HepG2 (cell line): Measurements from ENCODE around the gene PAN2.

ENCODE experiments used
- CEBPB ChIP-seq: IDR thresholded peaks from 2 replicates; pipeline ENCODE4 v1.6.1; 2011; ENCODE audit warnings: low read depth, low read length, improper control_type of control experiment, borderline replicate concordance
- CTCF ChIP-seq: sonication (generic); formaldehyde crosslinking; IDR thresholded peaks from 2 replicates; pipeline ENCODE4 v1.5.0; 2020; ENCODE audit warnings: mild to moderate bottlenecking, missing genetic modification reagents, moderate library complexity
- DRAP1 ChIP-seq: IDR thresholded peaks from 2 replicates; pipeline ENCODE4 v1.6.1; 2016; ENCODE audit warnings: missing genetic modification reagents, missing compliant biosample characterization
- EP300 ChIP-seq, 3 experiments: sonication (generic) in 1 of 3; formaldehyde crosslinking in 1 of 3; IDR thresholded peaks; 2 replicates each; pipeline versions ENCODE4 v1.5.1 to v1.6.1; 2011 to 2020; ENCODE audit warnings: low read depth in 2 of 3, low read length in 2 of 3, borderline replicate concordance in 1 of 3, improper control_type of control experiment in 1 of 3, mild to moderate bottlenecking in 1 of 3, missing genetic modification reagents in 1 of 3, moderate library complexity in 1 of 3
- EZH2 ChIP-seq: conservative IDR thresholded peaks from 2 replicates; pipeline ENCODE4 v1.6.1; 2012; ENCODE audit warnings: mild to moderate bottlenecking, low read depth, low read length, moderate library complexity
- KLF11 ChIP-seq: IDR thresholded peaks from 2 replicates; pipeline ENCODE4 v1.6.1; 2016; ENCODE audit warnings: missing compliant biosample characterization
- KLF16 ChIP-seq, 2 experiments: sonication (generic) in 1 of 2; formaldehyde crosslinking in 1 of 2; IDR thresholded peaks; 2 replicates each; pipeline versions ENCODE4 v1.6.1 to v1.8.0; 2016 to 2023; ENCODE audit warnings: missing genetic modification reagents in 2 of 2, missing compliant biosample characterization in 1 of 2
- LRRFIP1 ChIP-seq: sonication (generic); formaldehyde crosslinking; conservative IDR thresholded peaks from 2 replicates; pipeline ENCODE4 v1.4.0; 2020; ENCODE audit warnings: missing genetic modification reagents
- POLR2AphosphoS5 ChIP-seq: IDR thresholded peaks from 2 replicates; pipeline ENCODE4 v1.6.1; 2012; ENCODE audit warnings: low read depth, low read length
- TCF7 ChIP-seq: sonication (generic); IDR thresholded peaks from 2 replicates; pipeline ENCODE4 v1.6.1; 2016; ENCODE audit warnings: antibody characterized with exemption, low read depth
- ZBTB26 ChIP-seq: IDR thresholded peaks from 2 replicates; pipeline ENCODE4 v1.6.1; 2016; ENCODE audit warnings: missing compliant biosample characterization, missing genetic modification reagents, borderline replicate concordance
- ZBTB33 ChIP-seq: sonication (generic); formaldehyde crosslinking; IDR thresholded peaks from 2 replicates; pipeline ENCODE4 v1.4.0; 2020; ENCODE audit warnings: missing genetic modification reagents

GRCh38 chr12:56296295-56296694 lies 37.5 kb downstream of the PAN2 start:
- TF ChIP-seq TCF7 (no peak), EP300 (IDR thresholded peaks at IDR 0.05; ENCODE audit: low read depth in 2 of 2, low read length in 2 of 2) (no peak), EP300 (CRISPR knock-in tag; IDR thresholded peaks at IDR 0.05; ENCODE audit: borderline replicate concordance) (no peak), ZBTB33 (CRISPR knock-in tag) (no peak), EZH2 (no peak), DRAP1 (CRISPR knock-in tag) (no peak), LRRFIP1 (CRISPR knock-in tag) (no peak), KLF11 (CRISPR knock-in tag) (no peak), CTCF (no peak), KLF16 (CRISPR knock-in tag; IDR thresholded peaks at IDR 0.05) (no peak), CEBPB (peak; percentile 79), ZBTB26 (no peak), POLR2AphosphoS5 (no peak)
